GM18498 (cell line): ENCODE data around the gene SIDT1.
A peak's percentile ranks its signal among the peaks of the same experiment; 100 is the strongest.

Source experiments
- ATAC-seq: cut with Tn5 transposase; IDR thresholded peaks from one replicate; pipeline ENCODE4 v1.9.1; 2021; ENCODE audit warnings: mild to moderate bottlenecking, moderate library complexity; ENCODE audit not compliant: unreplicated experiment

SIDT1 gene

DNA sequence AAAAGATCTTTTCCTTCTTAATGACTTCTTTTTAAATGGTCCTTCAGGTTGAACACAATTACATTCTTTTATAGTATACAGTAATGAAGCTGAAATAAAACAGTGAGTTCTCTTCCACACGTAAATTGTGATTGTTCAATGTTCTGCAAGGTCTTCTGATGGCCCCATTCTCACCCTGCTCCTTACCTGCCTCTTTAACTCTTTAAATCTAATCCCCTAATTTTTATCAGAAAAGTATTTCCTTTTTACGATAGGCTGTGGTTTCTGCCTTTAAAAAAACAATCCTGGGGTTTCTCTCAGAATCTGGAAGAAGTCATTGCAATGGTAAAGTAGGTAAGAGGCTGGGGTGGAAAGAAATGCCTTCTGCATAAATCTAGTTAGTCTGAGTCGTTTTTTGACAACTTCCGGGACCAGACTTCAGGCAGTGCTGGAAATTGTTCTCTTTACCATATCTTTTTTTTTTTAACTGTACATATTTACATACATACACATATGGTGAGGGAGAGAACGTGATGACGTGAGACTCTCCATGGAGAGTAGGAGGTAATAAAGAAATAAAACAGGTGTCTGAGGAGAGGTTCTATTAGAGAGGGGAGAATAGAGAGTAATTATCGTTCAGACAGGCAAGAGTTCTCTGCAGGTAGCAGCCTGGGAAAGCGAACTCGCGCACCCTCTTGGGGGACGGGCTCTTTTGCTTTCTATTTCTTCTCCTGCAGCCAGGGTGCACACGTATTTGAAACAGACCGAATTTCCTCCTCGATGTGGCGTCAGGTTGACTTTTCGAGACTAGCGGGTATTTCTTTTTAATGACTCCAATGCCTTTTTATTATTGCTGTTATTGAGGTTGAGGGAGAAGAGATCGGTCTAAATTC, at the start of gene SIDT1:
TSS of gene SIDT1 (plus strand) at position 730 of the 872 bp plus-strand sequence. CDS start 467 bp downstream, outside the sequence.
- ATAC-seq, result peak; percentile 80

DNA sequence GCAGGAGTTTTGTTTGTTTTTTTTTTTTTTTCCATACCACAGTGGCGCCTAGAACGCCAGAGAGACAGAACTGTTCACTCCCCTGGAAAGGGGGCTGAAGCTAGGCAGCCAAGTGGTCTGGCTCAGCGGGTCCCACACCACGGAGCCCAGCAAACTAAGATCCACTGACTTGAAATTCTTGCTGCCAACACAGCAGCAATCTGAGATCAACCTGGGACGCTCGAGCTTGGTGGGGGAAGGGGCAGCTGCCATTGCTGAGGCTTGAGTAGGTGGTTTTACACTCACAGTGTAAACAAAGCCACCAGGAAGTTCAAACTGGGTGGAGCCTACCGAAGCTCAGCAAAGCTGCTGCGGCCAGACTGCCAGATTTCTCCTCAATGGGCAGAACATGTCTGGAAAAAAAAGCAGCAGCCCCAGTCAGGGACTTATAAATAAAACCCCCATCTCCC, 47.2 kb upstream of the SIDT1 start:
- ATAC-seq, result no peak

DNA sequence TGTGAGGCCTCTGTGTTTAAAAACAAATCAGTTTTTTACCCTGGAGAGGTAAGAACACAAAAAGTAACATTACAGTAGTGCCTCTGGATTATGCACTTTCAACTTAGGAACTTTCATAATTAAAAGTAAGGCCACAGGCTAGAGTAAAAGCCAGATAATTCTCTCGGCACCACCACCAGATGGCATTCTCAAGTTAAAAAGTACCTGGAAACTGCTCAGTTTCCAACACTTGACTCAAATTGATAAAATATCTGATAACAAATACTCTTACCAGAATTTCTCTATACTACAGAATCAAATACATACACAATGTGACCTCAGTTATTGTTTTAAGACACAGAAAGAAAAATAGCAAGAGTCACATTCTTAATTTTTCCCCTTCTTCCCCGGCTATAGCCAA, 37.3 kb upstream of the SIDT1 start:
- ATAC-seq, result no peak

DNA sequence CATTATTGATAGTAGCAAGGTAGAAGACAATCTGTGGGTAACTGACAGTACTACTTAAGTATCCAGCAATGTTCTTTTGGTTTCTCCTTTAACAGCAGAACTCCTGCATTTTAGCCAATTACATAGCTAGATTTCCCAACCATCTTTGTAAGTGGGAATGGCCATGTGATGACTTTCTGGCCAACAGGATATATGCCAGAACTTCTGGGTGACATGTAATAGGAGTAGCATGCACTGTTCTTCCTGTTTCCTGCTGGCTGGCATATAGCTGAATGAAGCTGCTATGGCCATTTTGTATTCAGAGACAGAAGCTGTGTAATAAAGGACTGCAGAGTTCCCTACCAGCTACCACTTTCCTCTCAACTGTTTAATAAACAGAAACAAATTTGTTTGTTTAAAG, 35.4 kb upstream of the SIDT1 start:
- ATAC-seq, result no peak

DNA sequence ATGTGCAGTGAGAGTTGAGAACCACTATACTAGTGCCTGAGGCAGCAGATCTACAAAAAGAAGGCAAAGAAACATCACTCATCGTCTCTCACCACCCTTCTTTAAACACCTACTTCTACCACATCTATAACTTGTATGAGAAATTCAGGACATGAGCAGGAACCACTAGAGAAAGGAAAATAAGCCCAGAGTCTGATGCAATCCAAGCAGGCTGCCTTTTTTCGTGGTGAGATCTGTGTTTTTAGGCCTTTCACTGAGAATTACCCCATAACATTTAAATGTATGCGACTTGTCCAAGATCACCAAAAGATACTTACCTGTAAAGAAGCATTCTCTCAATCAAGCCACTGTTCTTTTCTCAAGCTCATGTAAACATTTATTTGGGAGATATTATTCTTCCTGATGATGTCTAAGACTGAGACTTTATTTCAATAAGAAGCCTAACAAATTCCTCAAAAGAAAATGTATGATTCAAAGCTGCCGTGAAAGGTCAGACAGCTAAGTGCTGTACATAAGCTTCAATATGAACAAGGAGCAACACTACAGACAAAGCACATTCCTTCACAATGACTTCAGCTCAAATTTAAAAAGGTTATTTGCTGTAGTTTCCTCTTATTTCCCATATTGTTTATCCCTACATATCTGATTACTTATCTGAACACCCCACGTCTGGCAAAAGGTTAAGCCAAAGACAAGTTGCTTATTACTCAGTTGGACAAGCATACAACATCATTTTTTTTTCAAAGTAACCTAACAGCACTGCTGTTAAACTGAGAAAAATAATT, 33.9 kb upstream of the SIDT1 start:
- ATAC-seq, result no peak

DNA sequence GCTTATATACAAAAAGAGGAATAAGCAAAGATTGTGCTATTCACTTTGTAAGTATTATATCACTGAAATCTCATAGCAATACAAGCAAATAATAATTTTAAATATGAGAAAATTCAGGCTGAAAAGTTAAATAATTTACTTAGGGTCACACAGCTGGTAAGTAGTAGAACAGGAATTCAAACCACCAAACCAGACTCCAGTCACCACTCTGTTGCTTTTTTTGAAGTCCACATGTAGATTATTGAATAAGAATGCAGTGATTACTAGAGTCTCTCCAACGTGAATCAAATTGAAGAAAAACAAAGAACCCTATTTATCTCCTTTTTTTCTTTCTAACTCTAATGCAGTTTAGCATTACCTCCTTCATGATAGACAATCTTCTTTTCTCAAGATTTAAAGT, 33.3 kb upstream of the SIDT1 start:
- ATAC-seq, result no peak

DNA sequence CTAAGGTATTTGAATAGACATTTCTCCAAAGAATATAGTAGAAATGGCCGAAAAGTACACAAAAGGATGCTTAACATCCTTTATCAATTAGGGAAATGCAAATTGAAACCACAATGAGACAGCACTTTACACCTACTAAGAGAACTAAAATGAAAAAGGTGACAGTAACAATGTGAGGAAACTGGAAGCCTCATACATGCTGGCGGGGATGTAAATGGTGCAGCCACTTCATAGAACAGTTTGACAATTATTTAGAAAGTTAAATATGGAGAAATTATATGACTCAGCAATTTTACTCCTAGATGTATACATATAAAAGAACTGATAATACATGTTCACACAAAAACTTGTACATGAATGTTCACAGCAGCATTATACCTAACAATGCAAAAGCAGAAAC, 30.8 kb upstream of the SIDT1 start:
- no peak for ATAC-seq

DNA sequence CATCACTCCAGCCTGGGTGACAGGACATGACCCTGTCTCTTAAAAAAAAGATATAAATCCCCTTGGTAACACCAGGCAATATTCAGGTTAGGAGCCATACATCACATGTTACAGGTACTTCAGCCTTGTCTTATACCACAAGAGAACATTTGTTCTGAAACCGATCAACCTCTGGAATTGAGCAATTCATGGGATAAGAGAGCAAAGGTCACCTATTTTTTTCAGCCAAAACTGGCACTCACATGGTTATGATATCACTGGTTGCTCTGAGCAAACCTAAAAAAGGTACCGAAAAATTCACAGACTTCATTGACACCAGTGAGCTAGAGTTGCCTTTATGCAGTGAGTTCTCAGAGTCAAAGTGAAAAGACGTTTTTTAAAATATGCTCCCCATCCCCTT, 26.5 kb upstream of the SIDT1 start:
- no peak for ATAC-seq

DNA sequence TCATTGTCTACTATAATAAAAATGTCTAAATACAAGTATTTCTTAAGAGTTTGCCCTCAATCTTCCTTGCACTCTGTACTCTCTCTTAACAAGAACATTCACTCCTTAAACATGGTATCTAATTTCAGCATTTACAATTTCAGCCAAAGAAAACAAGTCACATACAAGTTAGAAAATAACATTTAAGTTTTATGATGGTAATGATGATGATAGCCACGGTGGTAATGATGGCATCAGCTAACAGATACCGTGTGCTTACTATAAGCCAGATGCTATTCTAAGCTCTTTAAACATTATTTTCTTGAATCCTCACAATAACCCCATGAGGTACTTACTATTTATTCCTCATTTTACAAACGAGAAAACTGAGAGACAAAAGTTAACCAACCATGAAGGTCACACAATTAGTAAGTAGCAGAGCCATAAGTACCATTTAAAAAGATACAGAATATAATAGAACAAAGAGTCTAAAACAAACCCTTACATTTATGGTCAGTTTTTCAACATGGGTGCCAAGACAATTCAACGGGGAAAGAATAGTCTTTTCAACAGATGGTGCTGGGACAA, 24.8 kb upstream of the SIDT1 start:
- ATAC-seq, result no peak

DNA sequence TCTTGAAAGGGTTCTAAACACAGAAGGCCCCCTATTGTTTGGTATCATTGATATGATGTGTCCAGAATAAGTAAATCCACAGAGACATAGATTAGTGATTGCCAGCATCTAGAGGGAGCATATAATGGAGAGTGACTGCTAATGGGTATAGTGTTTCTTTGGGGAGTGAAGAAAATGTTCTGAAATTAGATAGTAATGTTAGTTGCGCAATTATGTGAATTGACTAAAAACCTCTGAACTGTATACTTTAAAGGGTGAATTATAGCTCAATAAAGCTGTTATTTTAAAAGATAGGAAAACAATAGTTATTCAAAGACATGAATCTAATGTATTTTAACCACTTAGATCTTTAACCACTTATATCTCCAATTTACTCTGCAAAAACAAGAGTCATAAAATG, 23.4 kb upstream of the SIDT1 start:
- ATAC-seq, result no peak

DNA sequence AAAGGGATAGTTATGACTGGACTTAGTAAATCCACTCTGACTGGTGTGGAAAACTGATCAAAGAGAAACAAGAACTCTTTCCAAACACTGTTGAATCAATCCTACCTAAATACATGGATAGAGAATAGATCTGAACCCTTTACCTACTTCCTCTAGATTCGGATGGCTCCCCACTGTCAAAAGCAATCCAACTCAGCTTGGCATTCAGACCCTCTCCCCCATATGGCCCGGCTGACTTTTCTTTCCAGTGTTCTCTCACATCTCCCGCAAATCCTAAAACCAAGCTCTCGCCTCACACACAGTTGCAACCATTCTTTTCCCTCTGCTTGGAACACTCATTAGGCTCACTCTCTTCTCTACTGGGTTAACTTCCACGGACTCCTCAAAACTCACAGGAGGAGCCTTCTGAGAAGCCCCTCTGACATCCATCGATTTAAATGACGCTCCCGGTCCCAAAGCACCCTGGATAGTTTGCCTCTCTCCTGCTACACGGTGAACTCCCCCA, 18.0 kb upstream of the SIDT1 start:
- ATAC-seq, result peak; percentile 1

DNA sequence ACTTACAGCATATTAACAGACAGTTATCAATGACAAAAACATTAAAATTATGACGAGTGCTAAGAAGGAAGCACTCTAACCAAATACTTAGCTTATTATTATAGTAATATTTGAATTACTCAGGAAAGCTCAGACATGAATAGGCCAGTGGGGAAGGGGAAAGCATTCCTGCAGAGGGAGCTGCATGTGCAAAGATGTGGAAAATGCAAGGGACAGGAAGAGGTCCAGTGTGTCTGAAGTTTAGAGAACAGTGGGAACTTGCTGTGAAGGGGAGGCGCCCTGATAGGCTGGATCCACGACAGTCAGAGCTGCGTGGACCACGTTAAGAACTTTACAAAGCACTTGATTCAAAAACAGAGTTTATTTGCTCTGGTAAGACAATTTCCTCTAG, 16.2 kb upstream of the SIDT1 start:
- no peak for ATAC-seq

DNA sequence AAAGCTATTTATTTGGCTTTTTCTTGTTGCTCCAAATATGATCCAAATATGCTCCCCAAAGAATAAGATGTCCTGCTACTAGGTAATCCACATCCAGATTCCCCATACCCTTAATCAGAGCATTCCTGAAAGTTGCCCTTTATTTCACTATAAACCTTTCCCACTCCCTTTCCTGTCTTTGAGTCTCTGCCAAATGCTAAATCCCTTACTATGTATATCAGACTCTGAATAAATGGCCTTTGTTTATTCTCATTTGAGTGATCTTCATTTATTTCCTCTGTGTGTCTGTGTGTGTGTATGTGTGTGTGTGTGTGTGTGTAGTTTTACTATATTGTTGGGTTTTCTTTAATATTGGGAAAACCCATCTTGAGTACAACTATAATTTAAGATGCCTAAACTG, 10.4 kb upstream of the SIDT1 start:
- ATAC-seq, result no peak

DNA sequence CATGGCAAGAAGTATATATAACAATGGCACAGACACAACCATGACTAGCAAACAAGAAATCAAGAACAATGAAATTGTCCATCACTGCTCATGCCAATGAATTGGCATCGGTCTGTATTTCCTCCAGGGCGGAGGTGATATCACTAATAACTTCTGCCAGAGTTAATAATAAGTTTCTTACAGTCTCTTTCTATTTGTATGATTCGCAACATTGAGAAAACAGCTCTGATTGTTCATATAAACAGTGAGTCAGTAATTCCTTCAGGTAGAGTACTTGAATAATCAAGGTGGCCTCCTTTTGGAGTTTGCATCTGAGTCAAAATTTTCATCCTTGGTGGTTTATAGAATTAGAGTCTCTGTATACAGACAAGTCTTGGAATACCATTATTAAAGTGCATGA, 9.1 kb upstream of the SIDT1 start:
- ATAC-seq, result no peak

DNA sequence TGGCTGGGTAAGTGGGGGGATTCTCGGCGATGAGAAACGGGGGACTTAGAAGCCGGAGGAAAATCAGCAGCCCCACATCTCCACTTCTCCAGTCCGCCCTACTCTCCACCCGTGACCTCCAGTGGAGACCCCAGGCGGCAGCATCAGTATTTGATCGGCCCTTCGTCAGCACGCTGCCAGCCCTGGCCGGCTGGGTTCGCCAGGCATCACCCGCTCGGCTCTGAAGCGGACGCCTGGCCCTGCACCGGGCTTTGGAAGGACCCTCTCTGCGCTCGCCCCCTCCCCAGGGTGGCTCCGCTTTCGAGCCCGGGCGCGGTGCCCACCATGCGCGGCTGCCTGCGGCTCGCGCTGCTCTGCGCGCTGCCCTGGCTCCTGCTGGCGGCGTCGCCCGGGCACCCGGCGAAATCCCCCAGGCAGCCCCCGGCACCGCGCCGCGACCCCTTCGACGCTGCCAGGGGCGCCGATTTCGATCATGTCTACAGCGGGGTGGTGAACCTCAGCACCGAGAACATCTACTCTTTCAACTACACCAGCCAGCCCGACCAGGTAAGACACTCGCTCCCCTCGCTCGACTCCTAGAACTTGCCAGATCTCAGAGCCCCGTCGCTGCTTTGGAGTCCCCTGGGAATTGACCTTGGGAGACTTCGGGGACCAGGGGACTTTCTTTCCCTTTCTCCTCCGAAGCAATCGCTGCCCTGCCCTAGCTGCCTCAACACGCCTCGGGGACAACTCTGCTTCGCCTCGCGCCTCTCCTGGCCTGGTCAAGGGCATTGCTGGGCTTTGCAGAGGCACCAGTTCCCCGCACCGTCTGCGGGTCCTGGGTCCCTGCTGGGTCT, 561 bp downstream of the SIDT1 start:
- peak; percentile 40 for ATAC-seq

DNA sequence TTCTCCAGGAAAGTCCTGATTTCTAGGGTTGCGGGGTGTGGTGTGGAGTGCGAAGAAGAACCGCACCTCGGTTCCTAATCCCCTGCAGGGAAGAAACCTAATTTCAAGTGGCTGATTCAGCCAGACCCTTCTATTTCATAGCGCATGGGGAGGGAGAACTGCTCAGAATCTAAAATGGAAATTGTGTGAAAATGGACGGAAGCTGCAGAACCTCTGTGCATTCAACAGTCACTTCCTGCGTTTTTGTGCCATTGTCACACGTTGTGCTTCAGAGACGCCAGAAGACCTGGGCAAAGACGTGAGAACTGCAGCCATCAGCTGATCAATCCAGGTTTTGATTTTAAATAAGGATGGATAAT, 1.2 kb downstream of the SIDT1 start:
- ATAC-seq, result peak; percentile 31

DNA sequence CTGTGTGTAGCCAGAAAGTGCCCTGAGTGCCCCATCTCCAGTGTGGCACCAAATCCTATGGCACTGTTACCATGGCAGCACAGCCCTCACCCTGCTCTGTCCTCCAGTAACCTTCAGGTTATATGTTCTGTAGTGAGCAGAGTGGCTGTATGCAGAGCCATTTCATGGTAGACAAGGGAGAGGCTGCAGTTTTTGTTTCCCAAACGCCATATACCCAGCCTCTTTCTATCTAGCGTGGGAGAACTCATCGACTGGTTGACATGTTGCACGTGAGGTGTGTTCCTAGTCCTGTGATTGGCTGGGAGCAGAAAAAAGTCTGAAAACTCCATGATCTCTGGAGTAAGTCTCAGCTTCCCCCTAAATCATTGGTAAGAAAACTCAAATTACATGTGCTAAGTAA, 2.0 kb downstream of the SIDT1 start:
- ATAC-seq, result no peak

DNA sequence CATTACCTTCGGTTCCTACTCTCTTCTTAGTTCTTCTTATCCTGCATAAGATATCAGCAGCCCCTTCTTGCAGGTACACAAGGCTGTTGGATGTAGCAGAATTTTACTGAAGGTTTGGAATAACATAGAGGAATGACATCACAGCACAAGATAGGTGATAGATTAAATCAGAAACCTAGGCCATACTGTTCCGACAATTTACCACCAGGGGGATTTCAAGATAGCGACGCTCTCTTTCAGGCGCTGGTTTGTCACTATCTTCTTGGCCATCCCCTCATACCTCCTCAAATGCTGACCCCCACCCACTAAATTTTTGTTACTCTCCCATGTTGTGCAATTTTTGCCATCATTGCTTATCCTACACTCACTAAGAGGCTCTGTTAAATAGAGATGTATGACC, 3.5 kb downstream of the SIDT1 start:
- no peak for ATAC-seq

DNA sequence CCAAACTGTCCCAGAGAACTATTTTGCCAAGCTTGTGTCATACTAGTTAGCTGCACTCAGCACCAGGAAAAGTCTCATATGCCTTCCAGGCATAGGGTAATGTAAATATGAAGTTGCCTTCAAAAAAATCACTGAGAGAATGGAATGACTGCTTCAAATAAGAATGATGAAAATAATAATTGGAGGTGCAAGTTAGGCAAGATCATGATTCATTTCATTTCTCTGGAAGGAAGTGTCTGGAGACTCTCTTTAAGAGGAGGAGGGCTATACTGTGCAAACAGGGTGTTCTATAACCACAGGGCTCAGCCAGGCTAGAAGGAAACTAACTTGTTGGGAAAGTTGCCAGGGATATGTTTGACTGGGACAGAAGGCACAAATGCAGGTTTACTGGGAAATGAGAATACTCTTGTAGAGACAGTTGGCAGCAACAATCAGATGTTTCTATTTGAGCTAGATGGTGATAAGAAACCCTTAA, 4.3 kb downstream of the SIDT1 start:
- ATAC-seq, result no peak

DNA sequence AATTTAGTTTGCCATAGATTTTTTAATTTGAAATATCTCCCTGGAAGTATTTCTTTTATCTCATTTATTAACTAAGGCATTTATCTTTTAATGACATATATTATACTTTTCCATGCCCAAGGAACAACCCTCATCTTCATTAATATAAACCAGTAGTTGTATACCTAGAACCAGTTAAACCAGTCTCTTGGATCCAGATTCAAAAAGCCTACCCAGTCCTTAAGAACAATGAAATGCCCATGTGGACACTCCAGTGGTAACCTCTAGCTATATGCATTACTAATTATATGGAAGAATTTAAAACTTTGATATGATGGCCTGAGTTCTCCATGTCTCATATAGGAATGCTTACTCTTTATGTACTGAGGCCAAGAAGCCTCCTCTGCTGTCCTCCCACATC, 4.8 kb downstream of the SIDT1 start:
- ATAC-seq, result no peak

DNA sequence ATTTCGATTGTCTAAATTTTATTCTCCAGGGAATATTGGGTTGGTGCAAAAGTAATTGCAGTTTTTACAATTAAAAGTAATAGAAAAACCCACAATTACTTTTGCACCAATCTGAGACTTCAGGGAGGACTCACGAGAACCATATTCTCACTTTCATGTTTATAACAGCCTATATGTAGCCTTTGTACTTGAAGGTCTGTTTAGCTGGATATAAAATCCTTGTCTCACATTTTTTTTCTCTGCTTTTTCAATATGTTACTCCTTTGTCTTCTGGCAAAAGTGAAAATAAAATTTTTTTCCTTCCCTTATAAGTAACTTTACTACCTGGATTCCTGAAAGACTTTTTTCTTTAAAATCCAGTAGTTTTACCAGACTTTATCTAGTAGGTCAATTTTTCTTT, 9.2 kb downstream of the SIDT1 start:
- ATAC-seq, result no peak
